Tibial nerve (tissue), 4 donors: Measurements from ENCODE around the gene CDCP1. TPM values are rescaled to one million over a fixed set of nuclear protein-coding genes. Genes with fewer than 3 reads are reported as not detected.

Experiments
- DNase-seq, 2 donors: peaks; one replicate each; pipeline ENCODE4 v3.0.0-alpha.2; 2019; ENCODE audit warnings: low spot score in 2 of 2
- H3K27ac ChIP-seq, 4 donors: fragments of 200-600 bp; sonication (generic) in 3 of 4; one replicate each; pipeline ENCODE4 v1.5.1; 2017 to 2019; ENCODE audit warnings: mild to moderate bottlenecking in 1 of 4
- H3K27me3 ChIP-seq, 2 donors: fragments of 200-600 bp; sonication (generic) in 1 of 2; one replicate each; pipeline versions ENCODE4 v1.5.1 to v1.6.0; 2017 to 2019
- H3K36me3 ChIP-seq, 3 donors: fragments of 200-600 bp; sonication (generic); one replicate each; pipeline ENCODE4 v1.5.1; 2018 to 2019
- H3K4me1 ChIP-seq, 4 donors: fragments of 200-600 bp; sonication (generic) in 3 of 4; one replicate each; pipeline ENCODE4 v1.5.1; 2017 to 2019
- H3K4me3 ChIP-seq, 4 donors: fragments of 200-600 bp; sonication (generic) in 3 of 4; one replicate each; pipeline ENCODE4 v1.5.1; 2017 to 2019; ENCODE audit warnings: mild to moderate bottlenecking in 1 of 4, moderate library complexity in 1 of 4
- H3K9me3 ChIP-seq, 4 donors: fragments of 200-600 bp; sonication (generic) in 3 of 4; one replicate each; pipeline ENCODE4 v1.5.1; 2017 to 2019
- CTCF ChIP-seq, 5 experiments: fragments of 200-600 bp in 3 of 5; fragments of 450-650 bp in 2 of 5; sonication (generic) in 3 of 5; IDR thresholded peaks; one replicate each; pipeline ENCODE4 v1.5.1; 2016 to 2019; ENCODE audit warnings: antibody characterized with exemption in 5 of 5, mild to moderate bottlenecking in 3 of 5, moderate library complexity in 2 of 5
- EP300 ChIP-seq, 2 donors: sonication (generic); formaldehyde crosslinking; IDR thresholded peaks; one replicate each; pipeline ENCODE4 v1.6.1; 2017; ENCODE audit warnings: antibody characterized with exemption in 2 of 2, mild to moderate bottlenecking in 1 of 2
- POLR2A ChIP-seq, 2 donors: fragments of 450-650 bp; IDR thresholded peaks; one replicate each; pipeline ENCODE4 v1.6.1; 2017; ENCODE audit warnings: antibody characterized with exemption in 2 of 2, mild to moderate bottlenecking in 2 of 2, moderate library complexity in 2 of 2
- WGBS, 2 donors: methylation state at CpG; one replicate each; pipeline ENCODE4 v1.1.5; 2018; 5-methylcytosine and 5-hydroxymethylcytosine counted together
- total RNA-seq, 4 donors: library from RNA; depleted of rRNA; stranded (reverse); fragments of >200 nt; gene quantifications; one replicate each; pipeline ENCODE4 v1.1.0, GENCODE V29; 2016

Gene CDCP1
- total RNA-seq, 4 donors from 2014 or later: 0.20 to 3.0 (median 1.2) TPM

- WGBS, 2 donors: 93 to 97% methylated on average over 3 of the region's 3 CpGs
- no peaks in the 10 kb centered on the region for H3K36me3 ChIP-seq
- no peak for TF ChIP-seq POLR2A (IDR thresholded peaks at IDR 0.05)
- no peak for TF ChIP-seq EP300 (IDR thresholded peaks at IDR 0.05)
- no peak for TF ChIP-seq CTCF (IDR thresholded peaks at IDR 0.05)
Measured at GRCh38 chr3:45100981-45101407, 45.2 kb downstream of the CDCP1 start.

GRCh38 chr3:45098310-45098709 lies 47.9 kb downstream of the CDCP1 start:
- no peak overlapping the region for H3K4me3 ChIP-seq
- WGBS, 2 donors: 68 to 71% methylated on average over 5 of the region's 5 CpGs
- no peak overlapping the region for H3K27ac ChIP-seq
- TF ChIP-seq EP300 (IDR thresholded peaks at IDR 0.05) (no peak), CTCF (IDR thresholded peaks at IDR 0.05) (no peak), POLR2A (IDR thresholded peaks at IDR 0.05) (no peak)
- H3K9me3 ChIP-seq: no peaks in the 10 kb centered on the region
- H3K27me3 ChIP-seq: no peaks in the 10 kb centered on the region
- DNase-seq: no peak
- no peaks in the 10 kb centered on the region for H3K36me3 ChIP-seq
- no peaks in the 10 kb centered on the region for H3K4me1 ChIP-seq

More at GRCh38 chr3:45100981-45101407, 45.2 kb downstream of the CDCP1 start:
- no peak for DNase-seq
- no peaks in the 10 kb centered on the region for H3K27me3 ChIP-seq
- no peaks in the 10 kb centered on the region for H3K4me1 ChIP-seq
- H3K4me3 ChIP-seq: no peak overlapping the region
- no peak overlapping the region for H3K27ac ChIP-seq
- no peaks in the 10 kb centered on the region for H3K9me3 ChIP-seq

GRCh38 chr3:45097296-45097883 lies 48.8 kb downstream of the CDCP1 start:
- no peak for DNase-seq
- no peak overlapping the region for H3K4me3 ChIP-seq
- H3K27me3 ChIP-seq: no peaks in the 10 kb centered on the region
- no peaks in the 10 kb centered on the region for H3K36me3 ChIP-seq
- 62 to 65% methylated on average over 6 of the region's 6 CpGs for WGBS, 2 donors
- no peaks in the 10 kb centered on the region for H3K9me3 ChIP-seq
- no peaks in the 10 kb centered on the region for H3K4me1 ChIP-seq
- H3K27ac ChIP-seq: no peak overlapping the region
- no peak for TF ChIP-seq EP300 (IDR thresholded peaks at IDR 0.05)
- TF ChIP-seq POLR2A (IDR thresholded peaks at IDR 0.05): no peak
- TF ChIP-seq CTCF (IDR thresholded peaks at IDR 0.05): no peak

GRCh38 chr3:45095916-45096526 lies 50.2 kb downstream of the CDCP1 start:
- no peaks in the 10 kb centered on the region for H3K36me3 ChIP-seq
- 71 to 73% methylated on average over 7 of the region's 7 CpGs for WGBS, 2 donors
- no peaks in the 10 kb centered on the region for H3K4me1 ChIP-seq
- no peak overlapping the region for H3K4me3 ChIP-seq
- no peak for TF ChIP-seq POLR2A (IDR thresholded peaks at IDR 0.05)
- H3K27ac ChIP-seq: no peak overlapping the region
- no peak for DNase-seq
- no peaks in the 10 kb centered on the region for H3K9me3 ChIP-seq
- H3K27me3 ChIP-seq: no peaks in the 10 kb centered on the region

GRCh38 chr3:45093176-45093575 lies 53.0 kb downstream of the CDCP1 start:
- WGBS, 2 donors: 82 to 83% methylated on average over 8 of the region's 8 CpGs
- Histone ChIP-seq H3K27ac (no peak overlapping the region), H3K4me1 (no peaks in the 10 kb centered on the region), H3K9me3 (no peaks in the 10 kb centered on the region), H3K27me3 (no peaks in the 10 kb centered on the region), H3K36me3 (no peaks in the 10 kb centered on the region), H3K4me3 (no peak overlapping the region)
- no peak for TF ChIP-seq POLR2A (IDR thresholded peaks at IDR 0.05)
- no peak for DNase-seq

GRCh38 chr3:45092132-45093031 lies 53.8 kb downstream of the CDCP1 start:
- Histone ChIP-seq H3K4me3 (no peak overlapping the region), H3K4me1 (no peaks in the 10 kb centered on the region), H3K9me3 (no peaks in the 10 kb centered on the region), H3K27me3 (no peaks in the 10 kb centered on the region), H3K36me3 (no peaks in the 10 kb centered on the region), H3K27ac (no peak overlapping the region)
- TF ChIP-seq CTCF (IDR thresholded peaks at IDR 0.05) (no peak), POLR2A (IDR thresholded peaks at IDR 0.05) (no peak), EP300 (IDR thresholded peaks at IDR 0.05) (no peak)
- no peak for DNase-seq
- WGBS, 2 donors: 27 to 28% methylated on average over 12 of the region's 12 CpGs
